Astrocyte of the cerebellum (primary cell): Measurements from ENCODE around the gene KLHDC9.
A peak's percentile ranks its signal among the peaks of the same experiment; 100 is the strongest.

Experiments
- DNase-seq: peaks from one replicate; pipeline ENCODE4 v3.0.0-alpha.2; 2011; ENCODE audit warnings: low read depth
- H3K4me3 ChIP-seq: 2 replicates; pipeline ENCODE4 v1.5.1; 2011; ENCODE audit warnings: mild to moderate bottlenecking, low read depth, low read length, moderate library complexity
- in situ Hi-C: cut with HindIII; loops from 2 replicates; pipeline ENCODE4 v1.10.0; 2017; ENCODE audit warnings: low sequenced_read_pairs
- TF ChIP-seq, protein P1 (sequence below): IDR thresholded peaks from 2 replicates; pipeline ENCODE4 v1.5.1; 2012; ENCODE audit warnings: low read length, low read depth, moderate library complexity, mild to moderate bottlenecking; ENCODE audit errors: missing control alignments

The KLHDC9 gene

DNA sequence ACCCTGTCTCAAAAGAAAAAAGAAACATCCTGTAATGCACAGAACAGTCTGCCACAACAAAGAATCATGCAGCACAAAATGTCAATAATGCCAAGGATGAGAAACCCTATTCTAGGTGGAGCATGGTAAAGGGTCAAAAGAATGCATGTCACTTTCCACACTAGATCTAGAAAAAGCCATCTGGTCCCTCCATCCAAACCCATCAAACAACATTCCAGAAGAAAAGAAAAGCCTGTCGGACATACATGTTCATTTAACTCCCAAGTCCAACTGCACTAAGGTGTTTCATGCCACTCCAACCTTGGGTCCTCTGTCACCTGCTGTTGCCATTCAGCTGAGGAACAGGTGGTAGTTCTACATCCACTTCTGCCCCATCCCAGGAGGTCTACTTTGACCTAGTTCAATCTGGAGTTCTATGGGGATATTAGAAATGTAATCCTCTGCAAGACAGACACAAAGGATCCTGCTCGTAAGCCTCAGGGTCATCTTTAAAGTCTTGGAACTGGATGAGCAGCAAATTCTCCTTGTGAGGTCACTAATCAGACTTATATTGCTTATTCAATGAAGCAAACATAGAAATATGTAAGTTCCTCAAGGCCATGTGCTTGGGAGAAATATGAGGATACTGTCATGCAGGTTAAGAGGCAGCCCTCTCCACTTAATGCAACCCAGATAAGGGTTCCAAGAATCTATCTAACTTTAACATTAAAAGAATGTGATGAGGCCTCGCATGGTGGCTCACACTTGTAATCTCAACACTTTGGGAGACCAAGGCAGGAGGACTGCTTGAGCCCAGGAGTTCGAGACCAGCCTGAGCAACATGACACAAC lies 30.6 kb downstream of the KLHDC9 start:
- TF ChIP-seq, protein P1, sequence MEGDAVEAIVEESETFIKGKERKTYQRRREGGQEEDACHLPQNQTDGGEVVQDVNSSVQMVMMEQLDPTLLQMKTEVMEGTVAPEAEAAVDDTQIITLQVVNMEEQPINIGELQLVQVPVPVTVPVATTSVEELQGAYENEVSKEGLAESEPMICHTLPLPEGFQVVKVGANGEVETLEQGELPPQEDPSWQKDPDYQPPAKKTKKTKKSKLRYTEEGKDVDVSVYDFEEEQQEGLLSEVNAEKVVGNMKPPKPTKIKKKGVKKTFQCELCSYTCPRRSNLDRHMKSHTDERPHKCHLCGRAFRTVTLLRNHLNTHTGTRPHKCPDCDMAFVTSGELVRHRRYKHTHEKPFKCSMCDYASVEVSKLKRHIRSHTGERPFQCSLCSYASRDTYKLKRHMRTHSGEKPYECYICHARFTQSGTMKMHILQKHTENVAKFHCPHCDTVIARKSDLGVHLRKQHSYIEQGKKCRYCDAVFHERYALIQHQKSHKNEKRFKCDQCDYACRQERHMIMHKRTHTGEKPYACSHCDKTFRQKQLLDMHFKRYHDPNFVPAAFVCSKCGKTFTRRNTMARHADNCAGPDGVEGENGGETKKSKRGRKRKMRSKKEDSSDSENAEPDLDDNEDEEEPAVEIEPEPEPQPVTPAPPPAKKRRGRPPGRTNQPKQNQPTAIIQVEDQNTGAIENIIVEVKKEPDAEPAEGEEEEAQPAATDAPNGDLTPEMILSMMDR: no peak
- no peak overlapping the region for H3K4me3 ChIP-seq
- in situ Hi-C loops: no loop called here
- DNase-seq: no peak

DNA sequence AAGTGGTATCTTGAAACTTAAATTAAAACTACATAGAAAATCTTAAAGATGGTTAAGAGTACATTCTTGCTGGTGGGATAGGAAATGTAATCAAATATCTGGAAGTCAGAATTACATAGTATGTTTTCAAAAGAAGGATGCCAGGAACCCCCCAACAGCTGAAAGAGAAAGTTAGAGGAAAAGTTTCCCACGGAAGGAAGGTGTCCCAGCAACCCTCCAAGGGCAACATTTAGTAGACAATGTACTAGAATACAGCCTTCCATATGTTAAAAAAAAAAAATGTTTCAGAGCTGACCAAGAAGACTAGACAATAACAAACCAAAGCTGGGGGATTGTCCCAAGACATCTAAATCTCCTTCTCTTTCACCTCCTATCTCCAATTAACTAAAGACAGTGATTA lies 32.1 kb downstream of the KLHDC9 start:
- in situ Hi-C loops: no loop called here
- H3K4me3 ChIP-seq: peak overlapping the region; percentile 93
- no peak for DNase-seq
- TF ChIP-seq, protein P1: no peak

DNA sequence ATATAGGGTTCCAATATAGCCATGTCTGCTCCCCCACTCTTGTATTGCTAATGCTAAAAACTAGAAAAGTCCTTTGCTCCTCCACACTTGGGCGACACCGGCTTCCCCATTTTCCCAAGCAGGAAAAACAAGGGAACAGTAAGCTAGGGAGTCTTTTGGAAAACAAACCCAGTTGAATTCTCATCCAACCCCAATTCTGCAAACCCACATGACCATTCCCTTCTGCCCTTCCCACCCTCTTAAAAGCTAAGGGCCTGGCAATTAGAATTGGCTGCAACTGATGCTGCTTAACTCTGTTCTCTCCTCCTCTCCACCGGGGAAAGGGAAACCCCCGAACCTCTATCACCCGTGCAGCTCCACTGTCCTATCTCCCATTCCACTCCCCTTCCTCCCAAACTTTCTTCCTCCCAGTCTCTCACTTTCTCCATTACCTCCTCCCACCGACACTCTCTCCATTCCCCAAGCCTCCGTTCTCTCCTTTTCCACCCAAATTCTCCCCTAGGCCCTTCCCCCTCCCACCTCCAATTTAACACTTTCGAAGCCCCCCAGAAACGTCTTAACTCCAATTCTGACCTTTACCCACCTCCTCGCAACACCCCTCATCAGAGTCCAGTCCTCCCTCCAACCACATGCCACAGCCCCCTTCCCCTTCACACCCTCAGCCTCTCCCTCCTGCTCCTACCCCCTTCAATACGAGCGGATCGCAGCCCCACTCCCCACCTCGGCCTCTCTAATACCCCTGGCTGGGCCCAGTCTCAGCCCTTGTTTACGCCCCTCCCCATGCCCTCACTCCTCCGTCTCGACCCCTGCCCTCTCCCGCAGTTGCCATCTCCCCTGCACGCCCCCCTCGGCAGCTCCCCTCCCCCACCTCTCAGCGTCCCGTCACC lies 33.6 kb downstream of the KLHDC9 start:
- H3K4me3 ChIP-seq: peak overlapping the region; percentile 93
- in situ Hi-C loops: no loop called here
- TF ChIP-seq, protein P1: no peak
- DNase-seq: no peak

DNA sequence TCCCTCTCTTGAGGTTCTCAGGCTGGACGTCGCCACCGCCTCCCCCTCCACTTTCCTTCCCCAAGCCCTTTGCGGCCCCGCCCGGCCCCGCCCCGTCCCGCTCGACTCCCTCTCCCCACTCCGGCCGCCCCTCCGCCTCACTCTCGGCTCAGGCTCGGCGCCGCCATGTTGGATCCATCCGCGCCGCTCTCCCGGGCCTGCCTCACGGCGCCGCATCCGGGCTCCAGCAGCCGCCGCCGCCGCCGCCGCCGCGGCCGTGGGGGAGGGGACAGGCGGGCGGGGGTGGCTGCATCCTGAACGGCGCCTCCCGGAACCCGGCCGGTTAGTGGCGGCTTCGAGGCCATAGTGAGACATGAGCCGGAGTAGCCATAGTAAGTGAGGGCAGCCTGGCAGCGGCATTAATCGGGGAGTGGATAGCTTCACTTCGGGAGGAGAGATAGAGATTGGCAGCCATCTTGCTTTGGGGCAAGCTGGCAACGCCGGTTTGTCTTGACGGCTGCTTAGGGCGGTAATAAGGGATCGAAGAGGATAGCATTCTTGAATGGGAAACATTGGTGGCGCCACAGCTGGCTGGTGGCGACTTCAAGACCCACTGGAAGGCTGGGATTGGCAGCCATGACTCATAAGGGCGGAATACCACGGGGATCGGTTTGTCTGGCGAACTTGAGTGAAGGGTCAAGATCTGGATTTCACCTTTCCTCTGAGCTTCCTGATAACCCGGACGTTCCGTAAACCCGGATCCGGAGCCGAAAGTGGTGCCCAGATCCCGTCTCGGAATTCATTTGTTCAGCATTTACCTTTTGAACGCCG lies 34.5 kb downstream of the KLHDC9 start, which contains the start of gene DEDD:
Gene DEDD (minus strand): TSS at position 258 of the 810 bp plus-strand sequence. CDS start 8,205 bp downstream, outside the sequence.
- in situ Hi-C loops: no loop called here
- TF ChIP-seq, protein P1: no peak
- peak within 1 kb of the TSS; percentile 93 for H3K4me3 ChIP-seq
- peak; percentile 93 for DNase-seq

DNA sequence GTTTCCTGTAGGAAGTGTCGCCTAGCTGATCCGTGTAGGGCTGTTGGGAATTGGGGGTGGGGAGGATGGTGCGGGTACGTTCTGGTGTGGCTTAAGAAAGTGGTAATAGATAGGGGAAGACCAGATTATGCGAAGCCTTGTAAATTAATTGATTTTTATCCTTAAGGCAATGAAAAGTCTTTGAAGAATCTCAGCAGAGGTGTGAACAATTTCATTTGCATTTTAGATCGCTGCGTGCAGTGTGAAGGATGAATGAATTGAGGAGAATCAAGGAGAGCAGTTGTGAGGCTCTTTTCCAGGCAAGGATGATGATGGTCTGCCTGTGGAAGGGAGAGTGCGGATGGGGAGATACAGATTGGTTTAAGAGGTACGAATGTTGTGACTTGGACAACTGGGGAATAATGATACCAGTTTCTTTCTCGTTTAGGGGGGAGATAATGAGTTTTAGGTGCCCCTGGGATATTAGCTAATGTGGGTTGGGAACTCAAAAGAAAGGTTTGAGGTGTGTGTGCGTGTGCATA lies 35.1 kb downstream of the KLHDC9 start:
- TF ChIP-seq, protein P1: no peak
- in situ Hi-C loops: no loop called here
- DNase-seq: no peak
- peak overlapping the region; percentile 93 for H3K4me3 ChIP-seq
